22Rv1 (cell line): ENCODE measurements around the gene RAB30.

Source experiments
- H3K27ac ChIP-seq: fragments of 450-650 bp; 2 replicates; pipeline ENCODE4 v1.5.1; 2017
- ZFX ChIP-seq: fragments of 450-650 bp; IDR thresholded peaks from 2 replicates; pipeline ENCODE4 v1.6.1; 2017; ENCODE audit warnings: antibody characterized with exemption, borderline replicate concordance
- TF ChIP-seq, protein P1 (sequence below): fragments of 450-650 bp; IDR thresholded peaks from 2 replicates; pipeline ENCODE4 v1.5.1; 2017; ENCODE audit warnings: mild to moderate bottlenecking

RAB30 gene

GRCh38 chr11:82989628-82990404, 81.9 kb downstream of the RAB30 start:
- TF ChIP-seq ZFX: no peak
- TF ChIP-seq, protein P1, sequence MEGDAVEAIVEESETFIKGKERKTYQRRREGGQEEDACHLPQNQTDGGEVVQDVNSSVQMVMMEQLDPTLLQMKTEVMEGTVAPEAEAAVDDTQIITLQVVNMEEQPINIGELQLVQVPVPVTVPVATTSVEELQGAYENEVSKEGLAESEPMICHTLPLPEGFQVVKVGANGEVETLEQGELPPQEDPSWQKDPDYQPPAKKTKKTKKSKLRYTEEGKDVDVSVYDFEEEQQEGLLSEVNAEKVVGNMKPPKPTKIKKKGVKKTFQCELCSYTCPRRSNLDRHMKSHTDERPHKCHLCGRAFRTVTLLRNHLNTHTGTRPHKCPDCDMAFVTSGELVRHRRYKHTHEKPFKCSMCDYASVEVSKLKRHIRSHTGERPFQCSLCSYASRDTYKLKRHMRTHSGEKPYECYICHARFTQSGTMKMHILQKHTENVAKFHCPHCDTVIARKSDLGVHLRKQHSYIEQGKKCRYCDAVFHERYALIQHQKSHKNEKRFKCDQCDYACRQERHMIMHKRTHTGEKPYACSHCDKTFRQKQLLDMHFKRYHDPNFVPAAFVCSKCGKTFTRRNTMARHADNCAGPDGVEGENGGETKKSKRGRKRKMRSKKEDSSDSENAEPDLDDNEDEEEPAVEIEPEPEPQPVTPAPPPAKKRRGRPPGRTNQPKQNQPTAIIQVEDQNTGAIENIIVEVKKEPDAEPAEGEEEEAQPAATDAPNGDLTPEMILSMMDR: no peak
- H3K27ac ChIP-seq: no peak overlapping the region

- TF ChIP-seq, protein P1: no peak
- TF ChIP-seq ZFX: no peak
- H3K27ac ChIP-seq: no peak overlapping the region
Measured at GRCh38 chr11:82988936-82989627, 82.6 kb downstream of the RAB30 start.

DNA sequence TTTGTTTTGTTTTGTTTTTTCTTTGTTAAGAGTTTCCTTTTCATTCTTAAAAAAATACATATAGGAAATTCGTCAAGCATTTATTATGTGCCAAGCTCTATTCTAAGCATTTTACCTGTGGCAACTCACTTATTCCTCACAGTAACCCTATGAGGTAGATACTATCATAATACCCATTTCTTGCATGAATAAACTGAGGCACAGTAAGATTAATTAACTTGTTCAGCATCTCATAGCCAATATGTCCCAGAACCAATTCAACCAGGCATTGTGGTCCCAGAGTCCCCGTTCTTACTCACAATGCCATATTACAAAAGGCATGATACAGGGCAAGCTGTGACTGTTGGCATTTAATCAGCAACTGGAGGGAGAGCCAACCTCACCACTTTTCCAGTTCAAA, 83.7 kb downstream of the RAB30 start:
- no peak overlapping the region for H3K27ac ChIP-seq
- TF ChIP-seq ZFX: no peak
- TF ChIP-seq, protein P1: no peak

DNA sequence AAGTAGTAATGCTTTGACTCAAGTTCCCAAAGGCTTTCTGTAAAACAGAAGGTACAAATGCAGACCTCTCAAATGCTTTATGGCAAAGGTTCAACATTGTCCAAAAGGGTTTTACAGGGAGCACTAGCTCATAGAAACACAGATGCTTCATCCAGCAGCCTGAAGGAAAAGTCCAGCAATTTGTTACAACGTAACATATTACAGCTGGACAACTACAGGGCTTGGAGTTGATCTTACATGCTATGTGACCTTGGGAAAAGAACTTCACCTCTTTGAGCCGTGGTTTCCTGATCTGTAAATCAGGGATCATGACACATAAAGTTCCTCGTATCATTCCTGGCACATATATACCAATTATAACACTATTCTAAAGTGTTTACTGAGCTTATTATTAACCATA, 85.3 kb downstream of the RAB30 start:
- no peak for TF ChIP-seq ZFX
- TF ChIP-seq, protein P1: no peak
- no peak overlapping the region for H3K27ac ChIP-seq

DNA sequence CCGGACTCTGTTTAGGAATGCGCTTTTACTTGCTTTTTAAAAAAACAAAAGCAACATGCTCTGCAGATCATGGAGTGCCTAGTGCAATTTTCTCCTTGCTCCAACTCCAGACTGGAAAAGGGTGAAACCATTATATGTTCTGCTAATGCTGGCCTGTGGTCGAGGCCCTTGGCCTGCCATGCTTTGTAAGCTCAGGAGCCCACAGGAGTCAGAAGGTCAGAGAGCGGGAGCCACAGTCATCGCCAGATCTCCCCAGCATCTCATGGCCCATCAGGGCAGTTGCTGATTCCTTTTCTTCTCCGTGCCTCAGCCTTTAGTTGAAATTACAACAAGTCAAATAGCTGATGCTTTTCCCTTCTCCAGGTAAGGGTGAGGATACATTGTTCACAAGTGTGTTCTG, 89.8 kb downstream of the RAB30 start:
- TF ChIP-seq ZFX: no peak
- TF ChIP-seq, protein P1: no peak

GRCh38 chr11:82980947-82981346, 90.8 kb downstream of the RAB30 start:
- H3K27ac ChIP-seq: no peak overlapping the region
- TF ChIP-seq, protein P1: no peak
- no peak for TF ChIP-seq ZFX

More for the DNA sequence above, 89.8 kb downstream of the RAB30 start:
- no peak overlapping the region for H3K27ac ChIP-seq

GRCh38 chr11:82980292-82980691, 91.4 kb downstream of the RAB30 start:
- no peak overlapping the region for H3K27ac ChIP-seq
- TF ChIP-seq, protein P1: no peak
- TF ChIP-seq ZFX: no peak
